GM21825 (cell line): ENCODE data around the gene SSX1.
"Not testable (repeated sequence)": the region's sequence is repeated elsewhere in the genome, so short reads cannot be mapped to it uniquely, and the experiment has no call there.

Experiments
- ATAC-seq: cut with Tn5 transposase; IDR thresholded peaks from one replicate; pipeline ENCODE4 v1.9.1; 2021; ENCODE audit warnings: mild to moderate bottlenecking, moderate library complexity; ENCODE audit not compliant: unreplicated experiment

Gene SSX1

GRCh38 chrX:48255062-48255796 is at the start of gene SSX1:
SSX1 (plus strand) TSS chrX:48255392; CDS start chrX:48257242, 1,850 bp downstream.
- ATAC-seq = not testable (repeated sequence)

GRCh38 chrX:48214341-48214740 is 40.9 kb upstream of the SSX1 start:
- not testable (repeated sequence) for ATAC-seq

GRCh38 chrX:48224196-48224595 is 31.0 kb upstream of the SSX1 start:
- not testable (repeated sequence) for ATAC-seq

GRCh38 chrX:48252945-48253344 is 2.2 kb upstream of the SSX1 start:
- ATAC-seq = not testable (repeated sequence)

GRCh38 chrX:48274365-48274764 is 19.2 kb downstream of the SSX1 start:
- not testable (repeated sequence) for ATAC-seq

GRCh38 chrX:48278958-48279357 is 23.8 kb downstream of the SSX1 start:
- no peak for ATAC-seq

- not testable (repeated sequence) for ATAC-seq
Measured at GRCh38 chrX:48280729-48281128, 25.5 kb downstream of the SSX1 start.

- ATAC-seq = no peak
Measured at GRCh38 chrX:48306175-48306574, 51.0 kb downstream of the SSX1 start.

GRCh38 chrX:48313996-48314395 is 58.8 kb downstream of the SSX1 start:
- ATAC-seq = not testable (repeated sequence)
